Osteocyte (in vitro differentiated cells): ENCODE measurements around the gene MCL1. TPM values are rescaled to one million over a fixed set of nuclear protein-coding genes. Genes with fewer than 3 reads are reported as not detected.
"Not testable (repeated sequence)": the region's sequence is repeated elsewhere in the genome, so short reads cannot be mapped to it uniquely, and the experiment has no call there.

Experiments
- DNase-seq: peaks from one replicate; pipeline ENCODE4 v3.0.0; 2021; ENCODE audit warnings: mixed read lengths; ENCODE audit not compliant: unreplicated experiment; ENCODE audit errors: extremely low spot score
- H3K27ac Mint-ChIP-seq: one replicate; pipeline ENCODE4 v1.8.0; 2021; ENCODE audit warnings: mild to moderate bottlenecking, mixed read lengths; ENCODE audit not compliant: unreplicated experiment
- H3K27me3 Mint-ChIP-seq: one replicate; pipeline ENCODE4 v1.8.0; 2021; ENCODE audit warnings: mixed read lengths; ENCODE audit not compliant: unreplicated experiment
- H3K36me3 Mint-ChIP-seq: one replicate; pipeline ENCODE4 v1.8.0; 2021; ENCODE audit warnings: mixed read lengths; ENCODE audit not compliant: unreplicated experiment
- H3K4me1 Mint-ChIP-seq: one replicate; pipeline ENCODE4 v1.8.0; 2021; ENCODE audit warnings: mixed read lengths; ENCODE audit not compliant: unreplicated experiment
- H3K4me3 Mint-ChIP-seq: one replicate; pipeline ENCODE4 v1.8.0; 2021; ENCODE audit warnings: mild to moderate bottlenecking, moderate library complexity, mixed read lengths; ENCODE audit not compliant: unreplicated experiment
- H3K9me3 Mint-ChIP-seq: one replicate; pipeline ENCODE4 v1.8.0; 2021; ENCODE audit warnings: mixed read lengths; ENCODE audit not compliant: unreplicated experiment
- CTCF ChIP-seq: fragments of 200-600 bp; sonication (generic); IDR thresholded peaks from 2 replicates; pipeline ENCODE4 v1.5.0; 2021; ENCODE audit warnings: antibody characterized with exemption, mild to moderate bottlenecking, moderate library complexity
- long read RNA-seq: library from polyadenylated mRNA; unstranded; transcript quantifications from one replicate; pipeline ENCODE4 v2.0.0, GENCODE V29; 2021
- total RNA-seq: library from RNA; stranded (reverse); gene quantifications from 2 replicates; pipeline ENCODE4 v1.2.1, GENCODE V29; 2021

The MCL1 gene
- 275 and 296 TPM in 2 replicates for total RNA-seq
- long read RNA-seq, transcript MCL1-202 (3 exons, 3,932 nt): major isoform, 36 of 60 reads
- long read RNA-seq, transcript MCL1-203 (2 exons, 1,099 nt): minor isoform, 17 of 60 reads
- long read RNA-seq, partial matches to known transcripts: 0 of 60 reads
- long read RNA-seq, other reads (novel, unspliced or antisense): 6 of 60 reads

- peak; percentile 8 for TF ChIP-seq CTCF
- Mint-ChIP-seq H3K36me3 (peaks cover 44% of the 10 kb centered on the region), H3K27me3 (no peaks in the 10 kb centered on the region), H3K4me3 (peak within 1 kb of the TSS; percentile 91), H3K27ac (peak within 1 kb of the TSS; percentile 98), H3K4me1 (peaks cover 34% of the 10 kb centered on the region), H3K9me3 (no peaks in the 10 kb centered on the region)
- peak; percentile 97 for DNase-seq
These were observed at the start of gene MCL1 for GRCh38 chr1:150579110-150579944. TSS of gene MCL1 (minus strand) at chr1:150579610. CDS start at chr1:150579530, 80 bp downstream.

DNA sequence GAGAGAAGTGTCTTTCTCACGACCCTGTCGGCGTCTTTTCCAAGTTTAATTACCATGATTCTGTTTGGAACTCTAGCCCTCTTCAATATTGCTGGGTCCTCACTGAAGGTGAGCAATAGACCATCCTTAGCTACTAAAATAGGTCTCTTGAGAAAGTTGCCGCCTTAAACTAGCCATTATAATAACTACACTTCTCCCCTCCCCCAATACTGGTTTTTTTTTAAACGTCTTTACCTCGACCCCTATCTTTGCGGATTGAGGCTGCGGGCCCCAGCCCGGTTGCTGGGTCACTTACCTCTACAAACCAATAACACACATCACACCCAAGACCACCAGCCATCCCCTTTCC is 49.3 kb upstream of the MCL1 start:
- no peak for DNase-seq
- Mint-ChIP-seq H3K4me3 (no peak overlapping the region), H3K9me3 (no peaks in the 10 kb centered on the region), H3K27ac (no peak overlapping the region), H3K27me3 (no peaks in the 10 kb centered on the region), H3K36me3 (peaks cover 24% of the 10 kb centered on the region), H3K4me1 (peaks cover 7% of the 10 kb centered on the region)
- no peak for TF ChIP-seq CTCF

DNA sequence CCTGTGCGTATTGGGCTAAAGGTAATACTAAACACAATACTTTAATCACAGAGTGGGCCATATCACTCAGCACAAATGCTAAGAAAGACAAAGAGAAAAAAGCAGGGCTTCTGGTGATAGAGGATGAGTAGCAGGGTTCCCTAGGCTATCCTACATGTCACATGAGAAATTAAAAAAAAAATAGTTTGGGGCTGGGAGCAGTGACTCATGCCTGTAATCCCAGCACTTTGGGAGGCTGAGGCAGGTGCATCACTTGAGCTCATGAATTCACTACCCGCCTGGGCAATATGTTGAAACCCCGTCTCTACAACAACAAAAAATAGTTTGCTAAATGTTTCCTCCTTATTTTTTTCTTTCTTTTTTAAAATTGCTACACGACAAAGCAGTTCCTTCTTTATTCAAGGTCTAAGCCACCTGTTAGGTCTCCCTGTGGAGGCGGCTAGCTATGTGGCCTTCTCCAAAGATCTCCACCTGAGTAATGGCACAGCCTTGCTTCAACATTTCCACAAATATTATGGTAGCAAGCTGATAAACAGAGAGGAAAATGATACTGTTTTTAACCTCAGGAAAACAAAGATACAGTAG is 48.5 kb upstream of the MCL1 start:
- Mint-ChIP-seq H3K4me3 (peak overlapping the region; percentile 3), H3K9me3 (no peaks in the 10 kb centered on the region), H3K27me3 (no peaks in the 10 kb centered on the region), H3K4me1 (peaks cover 12% of the 10 kb centered on the region), H3K27ac (peak overlapping the region; percentile 31), H3K36me3 (peaks cover 29% of the 10 kb centered on the region)
- DNase-seq: no peak
- TF ChIP-seq CTCF: no peak

- Mint-ChIP-seq H3K27ac (no peak overlapping the region), H3K27me3 (no peaks in the 10 kb centered on the region), H3K4me1 (peaks cover 24% of the 10 kb centered on the region), H3K4me3 (no peak overlapping the region), H3K9me3 (no peaks in the 10 kb centered on the region), H3K36me3 (peaks cover 32% of the 10 kb centered on the region)
- no peak for TF ChIP-seq CTCF
- DNase-seq: no peak
These were observed 46.7 kb upstream of the MCL1 start for GRCh38 chr1:150626150-150626549.

- not testable (repeated sequence) for H3K9me3 Mint-ChIP-seq, H3K27me3 Mint-ChIP-seq, DNase-seq, H3K4me3 Mint-ChIP-seq
- Mint-ChIP-seq H3K36me3 (peaks cover 38% of the 10 kb centered on the region), H3K27ac (peak overlapping the region; percentile 13), H3K4me1 (peaks cover 35% of the 10 kb centered on the region)
These were observed 45.1 kb upstream of the MCL1 start for GRCh38 chr1:150624546-150624945.

GRCh38 chr1:150624134-150624533 is 44.7 kb upstream of the MCL1 start:
- Mint-ChIP-seq H3K36me3 (peaks cover 42% of the 10 kb centered on the region), H3K4me1 (peaks cover 37% of the 10 kb centered on the region)
- not testable (repeated sequence) for H3K27ac Mint-ChIP-seq

More at GRCh38 chr1:150624134-150624533, 44.7 kb upstream of the MCL1 start:
- DNase-seq, H3K9me3 Mint-ChIP-seq, H3K27me3 Mint-ChIP-seq, H3K4me3 Mint-ChIP-seq: not testable (repeated sequence)
